SU-DHL-6 (cell line): ENCODE results near the gene RAB11FIP2.

ENCODE experiments used
- EZH2phosphoT487 ChIP-seq: fragments of 200-600 bp; sonication (generic), shearing (Covaris generic); conservative IDR thresholded peaks from 2 replicates; pipeline ENCODE4 v1.6.1; 2018; ENCODE audit warnings: mild to moderate bottlenecking, antibody characterized with exemption, low read length, moderate library complexity, mixed read lengths
- TF ChIP-seq, protein P1 (sequence below): fragments of 200-600 bp; sonication (generic); IDR thresholded peaks from one replicate; pipeline ENCODE4 v1.5.1; 2017; ENCODE audit warnings: antibody characterized with exemption, mild to moderate bottlenecking, low read length, moderate library complexity; ENCODE audit not compliant: insufficient read depth, poor library complexity, severe bottlenecking

DNA sequence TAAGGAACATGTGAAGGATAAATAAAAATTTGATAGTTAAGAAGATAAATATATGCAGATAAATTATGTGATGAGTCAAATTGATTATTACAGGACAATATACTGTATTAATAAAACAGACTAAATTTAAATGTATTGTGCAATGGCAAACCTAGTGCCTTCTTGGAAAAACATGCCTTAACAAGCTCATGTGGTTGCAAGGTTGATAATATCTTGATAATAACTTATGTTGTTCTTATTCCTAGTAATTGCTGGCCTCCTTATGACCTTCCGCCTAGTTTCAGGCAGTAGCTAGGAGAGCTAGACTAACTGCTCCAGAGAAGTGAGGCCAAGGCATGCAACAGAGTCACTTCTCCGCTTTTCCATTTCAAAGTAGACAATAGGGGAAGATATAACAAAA, 7.6 kb upstream of the RAB11FIP2 start:
- TF ChIP-seq, protein P1, sequence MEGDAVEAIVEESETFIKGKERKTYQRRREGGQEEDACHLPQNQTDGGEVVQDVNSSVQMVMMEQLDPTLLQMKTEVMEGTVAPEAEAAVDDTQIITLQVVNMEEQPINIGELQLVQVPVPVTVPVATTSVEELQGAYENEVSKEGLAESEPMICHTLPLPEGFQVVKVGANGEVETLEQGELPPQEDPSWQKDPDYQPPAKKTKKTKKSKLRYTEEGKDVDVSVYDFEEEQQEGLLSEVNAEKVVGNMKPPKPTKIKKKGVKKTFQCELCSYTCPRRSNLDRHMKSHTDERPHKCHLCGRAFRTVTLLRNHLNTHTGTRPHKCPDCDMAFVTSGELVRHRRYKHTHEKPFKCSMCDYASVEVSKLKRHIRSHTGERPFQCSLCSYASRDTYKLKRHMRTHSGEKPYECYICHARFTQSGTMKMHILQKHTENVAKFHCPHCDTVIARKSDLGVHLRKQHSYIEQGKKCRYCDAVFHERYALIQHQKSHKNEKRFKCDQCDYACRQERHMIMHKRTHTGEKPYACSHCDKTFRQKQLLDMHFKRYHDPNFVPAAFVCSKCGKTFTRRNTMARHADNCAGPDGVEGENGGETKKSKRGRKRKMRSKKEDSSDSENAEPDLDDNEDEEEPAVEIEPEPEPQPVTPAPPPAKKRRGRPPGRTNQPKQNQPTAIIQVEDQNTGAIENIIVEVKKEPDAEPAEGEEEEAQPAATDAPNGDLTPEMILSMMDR, result no peak
- TF ChIP-seq EZH2phosphoT487, result no peak
